ENCODE measurements around the gene SCYL1.
A peak's percentile ranks its signal among the peaks of the same experiment; 100 is the strongest.

SCYL1 gene

DNA sequence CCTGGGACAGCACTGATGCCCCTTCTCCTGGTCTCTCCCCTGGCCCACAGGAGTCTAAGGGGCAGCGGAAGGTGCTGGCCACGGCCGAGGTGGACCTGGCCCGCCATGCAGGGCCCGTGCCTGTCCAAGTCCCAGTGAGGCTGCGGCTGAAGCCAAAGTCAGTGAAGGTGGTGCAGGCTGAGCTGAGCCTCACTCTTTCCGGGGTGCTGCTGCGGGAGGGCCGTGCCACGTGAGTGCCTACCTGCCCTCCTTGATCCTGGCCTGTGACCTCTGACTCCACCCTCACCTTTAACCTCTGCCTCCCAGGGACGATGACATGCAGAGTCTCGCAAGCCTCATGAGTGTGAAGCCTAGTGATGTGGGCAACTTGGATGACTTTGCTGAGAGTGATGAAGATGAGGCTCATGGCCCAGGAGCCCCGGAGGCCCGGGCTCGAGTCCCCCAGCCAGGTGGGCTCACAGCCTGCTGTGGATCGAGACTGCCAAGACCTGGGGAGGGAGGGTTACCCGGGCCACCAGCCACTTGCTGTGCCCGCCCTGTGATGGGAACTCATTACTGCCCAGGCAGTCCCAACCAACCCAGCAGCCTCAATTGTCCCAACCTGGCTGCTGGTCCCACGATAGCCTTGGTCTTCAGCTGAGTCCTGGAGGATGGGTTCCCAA, 55.3 kb downstream of the SCYL1 start:
- Mint-ChIP-seq H3K9me3 (no peaks in the 10 kb centered on the region), H3K4me3 (no peak overlapping the region), H3K36me3 (peaks cover 41% of the 10 kb centered on the region), H3K27ac (no peak overlapping the region), H3K4me1 (peaks cover 35% of the 10 kb centered on the region), H3K27me3 (no peaks in the 10 kb centered on the region)
- no peak for DNase-seq
- CTCF ChIA-PET, result no interaction called here

DNA sequence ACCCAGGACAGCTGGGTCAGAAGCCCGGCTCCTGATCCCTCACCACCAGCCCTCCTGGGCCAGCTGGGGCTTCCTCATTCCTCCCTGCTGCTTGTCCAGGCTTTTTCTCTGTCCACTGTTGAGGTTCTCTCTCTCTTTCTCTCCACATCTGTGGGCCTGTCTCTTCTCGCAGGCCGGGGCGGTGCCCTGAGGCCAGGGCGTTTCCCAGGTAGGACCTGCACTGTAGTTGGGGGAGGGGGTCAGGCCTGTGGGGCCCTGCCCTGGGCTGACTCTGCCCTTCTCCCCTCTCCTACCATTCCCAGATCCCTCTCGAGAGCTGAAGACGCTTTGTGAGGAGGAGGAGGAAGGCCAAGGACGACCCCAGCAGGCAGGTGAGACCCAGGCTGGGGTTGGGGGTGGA, 55.9 kb downstream of the SCYL1 start:
- no peak overlapping the region for H3K27ac Mint-ChIP-seq

DNA sequence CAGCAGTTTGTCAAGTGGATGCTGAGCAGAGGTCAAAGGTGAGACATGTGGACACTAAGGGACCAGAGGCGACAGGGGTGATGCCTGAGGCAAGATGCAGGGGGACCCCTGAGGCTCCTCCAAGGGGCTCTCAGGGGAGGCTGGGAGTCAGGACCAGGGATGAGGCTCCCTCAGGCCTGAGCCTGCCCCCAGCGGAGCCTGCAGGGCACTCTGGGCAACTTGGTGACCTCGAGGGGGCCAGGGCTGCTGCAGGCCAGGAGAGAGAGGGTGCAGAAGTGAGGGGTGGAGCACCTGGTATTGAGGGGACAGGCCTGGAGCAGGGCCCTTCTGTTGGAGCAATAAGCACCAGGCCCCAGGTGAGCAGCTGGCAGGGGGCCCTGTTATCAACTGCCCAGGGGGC, 57.0 kb downstream of the SCYL1 start:
- H3K9me3 Mint-ChIP-seq, result no peaks in the 10 kb centered on the region
- H3K27me3 Mint-ChIP-seq, result no peaks in the 10 kb centered on the region
- H3K27ac Mint-ChIP-seq, result no peak overlapping the region
- no peak for DNase-seq
- H3K36me3 Mint-ChIP-seq, result peaks cover 48% of the 10 kb centered on the region
- CTCF ChIA-PET, result interaction anchor here (0.7 to 1.7 kb wide), 2 partner anchors 11 to 41 kb away, joined by 3 to 6 read pairs; no protein-coding TSS in a partner anchor
- H3K4me1 Mint-ChIP-seq, result peaks cover 39% of the 10 kb centered on the region
- no peak overlapping the region for H3K4me3 Mint-ChIP-seq

More for the DNA sequence above, 55.9 kb downstream of the SCYL1 start:
- peaks cover 40% of the 10 kb centered on the region for H3K36me3 Mint-ChIP-seq
- no peaks in the 10 kb centered on the region for H3K9me3 Mint-ChIP-seq
- no peak overlapping the region for H3K4me3 Mint-ChIP-seq
- DNase-seq, result no peak
- CTCF ChIA-PET, result no interaction called here
- H3K4me1 Mint-ChIP-seq, result peaks cover 31% of the 10 kb centered on the region
- H3K27me3 Mint-ChIP-seq, result no peaks in the 10 kb centered on the region

DNA sequence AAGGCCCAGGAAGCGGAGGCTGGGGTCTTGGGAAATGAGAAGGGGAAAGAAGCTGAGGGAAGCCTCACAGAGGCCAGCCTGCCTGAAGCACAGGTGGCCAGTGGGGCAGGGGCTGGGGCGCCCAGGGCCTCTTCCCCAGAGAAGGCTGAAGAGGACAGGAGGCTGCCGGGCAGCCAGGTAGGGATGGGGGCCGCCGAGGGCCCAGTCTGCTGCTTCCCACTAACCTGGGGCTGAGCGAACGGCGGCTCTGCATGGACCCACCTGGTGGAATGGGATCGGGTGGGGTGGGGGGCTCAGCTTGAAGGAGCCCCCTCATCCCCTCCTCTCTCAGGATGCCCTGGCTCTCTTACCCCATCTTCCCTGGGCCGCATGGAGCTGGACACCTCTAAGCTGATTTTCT, 58.7 kb downstream of the SCYL1 start:
- Mint-ChIP-seq H3K9me3 (no peaks in the 10 kb centered on the region), H3K4me3 (no peak overlapping the region), H3K4me1 (peaks cover 40% of the 10 kb centered on the region), H3K27me3 (no peaks in the 10 kb centered on the region), H3K36me3 (peaks cover 43% of the 10 kb centered on the region), H3K27ac (no peak overlapping the region)
- no peak for DNase-seq
- CTCF ChIA-PET, result interaction anchor here (2.2 kb wide), 1 partner anchor 10 kb away, joined by 15 read pairs; no protein-coding TSS in a partner anchor

DNA sequence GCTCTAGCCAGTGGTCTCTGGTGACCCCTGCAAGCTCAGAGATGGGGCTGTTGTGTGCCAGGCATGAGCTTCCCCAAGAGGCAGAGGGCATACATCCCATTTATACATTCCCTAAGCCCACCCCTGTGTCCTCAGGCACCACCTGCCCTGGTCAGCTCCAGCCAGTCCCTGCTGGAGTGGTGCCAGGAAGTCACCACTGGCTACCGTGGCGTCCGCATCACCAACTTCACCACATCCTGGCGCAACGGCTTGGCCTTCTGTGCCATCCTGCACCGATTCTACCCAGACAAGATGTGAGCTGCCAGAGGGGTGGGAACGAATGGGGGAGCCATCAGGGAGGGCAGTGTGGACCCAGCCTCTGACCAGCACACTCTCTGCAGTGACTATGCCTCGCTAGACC, 59.2 kb downstream of the SCYL1 start:
- H3K4me1 Mint-ChIP-seq, result peaks cover 40% of the 10 kb centered on the region

DNA sequence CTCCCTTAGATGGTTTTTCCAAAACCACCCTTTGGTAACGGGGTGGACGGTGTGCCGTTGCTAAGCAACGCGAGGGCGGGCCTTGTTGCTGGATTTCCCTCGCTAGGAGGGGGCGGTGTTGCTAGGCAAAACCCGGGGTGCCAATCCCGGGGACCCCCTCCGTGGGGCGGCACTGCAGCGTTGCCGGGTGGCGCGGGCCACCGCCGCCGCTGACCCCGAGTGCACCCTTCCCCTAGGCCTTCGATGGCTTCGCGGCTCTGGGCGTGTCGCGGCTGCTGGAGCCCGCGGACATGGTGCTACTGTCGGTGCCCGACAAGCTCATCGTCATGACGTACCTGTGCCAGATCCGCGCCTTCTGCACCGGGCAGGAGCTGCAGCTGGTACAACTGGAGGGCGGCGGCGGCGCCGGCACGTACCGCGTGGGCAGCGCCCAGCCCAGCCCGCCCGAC, 59.9 kb downstream of the SCYL1 start:
- no peak for DNase-seq
- CTCF ChIA-PET, result interaction anchor here (2.2 kb wide), 1 partner anchor 9 kb away, joined by 15 read pairs; no protein-coding TSS in a partner anchor
- H3K27ac Mint-ChIP-seq, result peak overlapping the region; percentile 42
- peaks cover 38% of the 10 kb centered on the region for H3K4me1 Mint-ChIP-seq
- H3K27me3 Mint-ChIP-seq, result no peaks in the 10 kb centered on the region
- H3K4me3 Mint-ChIP-seq, result no peak overlapping the region
- H3K36me3 Mint-ChIP-seq, result peaks cover 39% of the 10 kb centered on the region
- H3K9me3 Mint-ChIP-seq, result no peaks in the 10 kb centered on the region

More for the DNA sequence above, 59.2 kb downstream of the SCYL1 start:
- Mint-ChIP-seq H3K9me3 (no peaks in the 10 kb centered on the region), H3K27me3 (no peaks in the 10 kb centered on the region), H3K36me3 (peaks cover 43% of the 10 kb centered on the region), H3K27ac (no peak overlapping the region), H3K4me3 (no peak overlapping the region)
- no peak for DNase-seq
- CTCF ChIA-PET, result interaction anchor here (2.2 kb wide), 1 partner anchor 10 kb away, joined by 15 read pairs; no protein-coding TSS in a partner anchor

DNA sequence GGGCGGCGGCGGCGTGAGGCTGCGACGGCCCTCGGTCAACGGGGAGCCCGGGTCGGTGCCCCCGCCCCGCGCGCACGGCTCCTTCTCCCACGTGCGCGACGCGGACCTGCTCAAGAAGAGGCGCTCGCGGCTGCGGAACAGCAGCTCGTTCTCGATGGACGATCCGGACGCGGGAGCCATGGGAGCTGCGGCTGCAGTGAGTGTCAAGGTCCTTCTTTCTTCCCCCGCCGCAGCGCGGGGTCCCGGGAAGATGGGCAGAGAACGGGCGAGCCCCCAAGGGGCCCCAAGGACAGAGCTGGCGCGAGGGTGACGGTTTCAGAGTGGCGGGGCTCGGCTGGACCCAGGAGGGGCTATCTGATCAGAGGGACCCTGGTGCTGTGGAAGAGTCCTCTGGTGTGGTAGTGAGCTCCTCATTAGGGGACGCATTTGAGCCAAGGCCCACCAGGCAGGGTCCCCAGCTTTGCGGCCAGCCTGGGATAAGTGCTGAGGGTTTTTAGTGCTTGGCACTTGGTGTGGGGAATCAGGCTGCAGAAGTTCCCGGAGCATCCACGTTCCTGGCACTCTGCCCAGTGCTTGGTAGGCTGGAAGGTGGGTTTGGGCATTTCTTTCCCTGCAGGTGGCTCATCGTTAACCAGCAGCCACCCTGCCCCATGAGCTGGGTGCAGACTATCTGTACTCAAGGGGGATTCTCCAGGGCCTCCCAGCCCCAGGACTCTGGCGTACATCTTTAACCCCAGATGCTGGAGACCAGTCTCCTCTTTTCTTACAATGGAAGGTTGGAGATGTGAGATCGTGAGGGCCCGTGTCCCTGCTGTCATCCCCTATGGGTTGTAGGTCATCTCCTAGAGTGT, 60.7 kb downstream of the SCYL1 start:
- no peak overlapping the region for H3K4me3 Mint-ChIP-seq

DNA sequence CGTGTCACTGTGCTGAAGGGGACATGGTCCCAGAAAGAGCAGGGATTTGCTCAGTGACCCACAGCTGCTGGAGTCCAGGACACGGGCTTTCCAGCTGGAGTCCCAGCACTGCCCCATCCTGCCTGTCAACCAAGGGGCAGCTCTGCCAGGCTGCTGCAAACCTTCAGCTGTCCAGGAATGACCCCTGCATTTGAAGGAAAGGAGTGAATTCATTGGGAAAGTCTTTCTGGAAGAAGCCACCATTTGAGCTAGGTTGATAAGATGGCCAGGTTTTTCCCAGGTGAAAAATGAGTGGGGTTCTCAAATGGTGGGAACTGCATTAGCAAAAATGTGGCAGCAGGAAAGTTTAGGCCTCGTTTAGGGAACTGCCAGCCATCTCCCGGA, 61.4 kb downstream of the SCYL1 start:
- CTCF ChIA-PET, result interaction anchor here (4.4 to 5.8 kb wide), 3 partner anchors 10 to 45 kb away, joined by 44 to 60 read pairs (median 48); partner anchors contain the start of genes EHBP1L1, FAM89B and ZNRD2
- Mint-ChIP-seq H3K36me3 (peaks cover 36% of the 10 kb centered on the region), H3K27me3 (no peaks in the 10 kb centered on the region)

More for the DNA sequence above, 60.7 kb downstream of the SCYL1 start:
- Mint-ChIP-seq H3K4me1 (peaks cover 35% of the 10 kb centered on the region), H3K9me3 (no peaks in the 10 kb centered on the region), H3K36me3 (peaks cover 37% of the 10 kb centered on the region), H3K27ac (peak overlapping the region; percentile 62), H3K27me3 (no peaks in the 10 kb centered on the region)
- DNase-seq, result no peak
- CTCF ChIA-PET, result interaction anchor here (2.2 to 5.8 kb wide), 3 partner anchors 8 to 13 kb away, joined by 15 to 60 read pairs (median 44); partner anchors contain the start of genes EHBP1L1, FAM89B and ZNRD2

DNA sequence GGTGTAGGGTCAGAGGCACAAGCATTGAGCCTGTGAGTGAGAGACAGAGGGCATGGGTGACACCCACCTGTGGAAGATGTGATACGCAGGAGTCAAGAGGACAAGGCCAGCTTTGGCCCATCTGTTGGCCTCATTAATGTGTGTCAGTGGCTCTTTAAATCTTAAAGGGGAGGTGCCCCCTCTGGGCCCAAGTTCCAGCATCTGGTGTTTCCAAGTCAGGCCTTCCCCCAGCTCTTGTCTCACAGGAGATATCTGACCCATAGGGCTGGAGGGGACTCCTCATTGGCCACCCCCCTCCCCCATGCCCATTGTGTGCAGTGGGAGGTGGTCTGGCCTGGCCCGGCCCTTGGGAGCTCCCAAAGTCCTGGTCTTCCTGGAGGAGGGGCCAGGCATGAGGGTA, 61.8 kb downstream of the SCYL1 start:
- Mint-ChIP-seq H3K27me3 (no peaks in the 10 kb centered on the region), H3K9me3 (no peaks in the 10 kb centered on the region), H3K4me3 (no peak overlapping the region), H3K36me3 (peaks cover 34% of the 10 kb centered on the region), H3K4me1 (peaks cover 35% of the 10 kb centered on the region), H3K27ac (peak overlapping the region; percentile 62)
- CTCF ChIA-PET, result interaction anchor here (4.4 to 5.8 kb wide), 3 partner anchors 10 to 45 kb away, joined by 44 to 60 read pairs (median 48); partner anchors contain the start of genes EHBP1L1, FAM89B and ZNRD2
- DNase-seq, result no peak

More for the DNA sequence above, 61.4 kb downstream of the SCYL1 start:
- DNase-seq, result no peak
- Mint-ChIP-seq H3K27ac (peak overlapping the region; percentile 62), H3K4me1 (peaks cover 35% of the 10 kb centered on the region), H3K9me3 (no peaks in the 10 kb centered on the region), H3K4me3 (no peak overlapping the region)
